ENCODE measurements around the gene SLC22A17.
"Not testable (repeated sequence)": the region's sequence is repeated elsewhere in the genome, so short reads cannot be mapped to it uniquely, and the experiment has no call there.

SLC22A17 gene

DNA sequence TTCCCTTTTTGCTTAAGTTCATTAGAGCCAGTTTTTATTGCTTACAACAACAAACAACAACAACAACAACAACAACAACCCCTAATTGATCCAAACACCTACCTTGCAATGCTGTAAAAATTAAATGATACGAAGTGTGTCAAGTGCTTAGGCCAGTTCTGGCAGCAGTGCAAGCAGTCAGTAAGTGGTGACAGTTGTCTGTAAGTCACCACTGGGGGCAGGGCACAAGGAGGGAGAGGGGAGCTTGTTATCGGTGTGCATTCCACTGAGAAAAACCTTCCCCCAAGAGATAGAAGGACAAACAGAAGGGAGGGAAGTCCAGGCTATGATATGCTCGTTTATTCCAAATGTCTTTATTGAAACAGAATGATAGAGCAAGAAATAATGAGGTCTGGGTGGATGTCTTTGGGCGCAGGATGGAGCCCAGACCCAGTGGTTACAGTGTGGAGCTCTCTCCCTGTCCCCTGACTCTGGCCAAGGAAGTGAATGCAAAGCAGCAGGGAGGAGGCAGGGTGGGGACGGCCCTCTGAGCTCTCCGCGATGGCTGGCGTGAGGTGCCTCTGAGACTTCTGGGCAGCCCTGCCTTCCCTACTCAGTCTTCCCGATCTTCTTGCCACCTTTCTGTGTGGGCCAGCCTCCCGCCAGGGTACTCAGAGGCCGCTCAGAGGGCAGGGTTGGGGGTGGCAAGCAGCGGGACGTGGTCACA, 6.5 kb downstream of the SLC22A17 start:
- no peak for DNase-seq (ENCODE audit: low read depth)
- TF ChIP-seq, protein P1, sequence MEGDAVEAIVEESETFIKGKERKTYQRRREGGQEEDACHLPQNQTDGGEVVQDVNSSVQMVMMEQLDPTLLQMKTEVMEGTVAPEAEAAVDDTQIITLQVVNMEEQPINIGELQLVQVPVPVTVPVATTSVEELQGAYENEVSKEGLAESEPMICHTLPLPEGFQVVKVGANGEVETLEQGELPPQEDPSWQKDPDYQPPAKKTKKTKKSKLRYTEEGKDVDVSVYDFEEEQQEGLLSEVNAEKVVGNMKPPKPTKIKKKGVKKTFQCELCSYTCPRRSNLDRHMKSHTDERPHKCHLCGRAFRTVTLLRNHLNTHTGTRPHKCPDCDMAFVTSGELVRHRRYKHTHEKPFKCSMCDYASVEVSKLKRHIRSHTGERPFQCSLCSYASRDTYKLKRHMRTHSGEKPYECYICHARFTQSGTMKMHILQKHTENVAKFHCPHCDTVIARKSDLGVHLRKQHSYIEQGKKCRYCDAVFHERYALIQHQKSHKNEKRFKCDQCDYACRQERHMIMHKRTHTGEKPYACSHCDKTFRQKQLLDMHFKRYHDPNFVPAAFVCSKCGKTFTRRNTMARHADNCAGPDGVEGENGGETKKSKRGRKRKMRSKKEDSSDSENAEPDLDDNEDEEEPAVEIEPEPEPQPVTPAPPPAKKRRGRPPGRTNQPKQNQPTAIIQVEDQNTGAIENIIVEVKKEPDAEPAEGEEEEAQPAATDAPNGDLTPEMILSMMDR (IDR thresholded peaks at IDR 0.05; ENCODE audit: control insufficient read depth, insufficient read depth, low read depth, low read length, missing control alignments), result no peak

DNA sequence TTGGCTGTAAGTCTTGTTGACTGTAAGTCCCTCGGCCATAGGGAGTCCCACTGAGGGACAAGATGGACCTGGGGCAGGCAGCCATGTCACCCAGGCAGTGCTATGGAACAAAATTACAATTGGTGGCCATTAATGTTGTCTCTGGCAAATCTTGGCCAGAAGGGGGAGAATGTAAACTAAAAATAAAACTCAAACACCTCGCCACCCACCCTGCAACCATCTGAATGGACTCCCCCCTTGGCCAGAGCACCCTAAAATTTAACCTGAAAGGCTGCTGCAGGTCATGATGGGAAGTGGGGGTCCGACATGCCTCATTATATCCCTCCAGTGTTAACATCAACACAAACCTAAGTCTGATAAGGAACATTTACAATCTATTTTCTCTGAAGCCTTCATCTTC, 8.2 kb downstream of the SLC22A17 start:
- no peak overlapping the region for H3K4me3 ChIP-seq (ENCODE audit: control insufficient read depth, low read depth, low read length)
- TF ChIP-seq, protein P1 (IDR thresholded peaks at IDR 0.05; ENCODE audit: control insufficient read depth, insufficient read depth, low read depth, low read length, missing control alignments), result no peak
- no peak for DNase-seq (ENCODE audit: low read depth)

More for the DNA sequence above, 6.5 kb downstream of the SLC22A17 start:
- H3K4me3 ChIP-seq (ENCODE audit: control insufficient read depth, low read depth, low read length), result no peak overlapping the region

DNA sequence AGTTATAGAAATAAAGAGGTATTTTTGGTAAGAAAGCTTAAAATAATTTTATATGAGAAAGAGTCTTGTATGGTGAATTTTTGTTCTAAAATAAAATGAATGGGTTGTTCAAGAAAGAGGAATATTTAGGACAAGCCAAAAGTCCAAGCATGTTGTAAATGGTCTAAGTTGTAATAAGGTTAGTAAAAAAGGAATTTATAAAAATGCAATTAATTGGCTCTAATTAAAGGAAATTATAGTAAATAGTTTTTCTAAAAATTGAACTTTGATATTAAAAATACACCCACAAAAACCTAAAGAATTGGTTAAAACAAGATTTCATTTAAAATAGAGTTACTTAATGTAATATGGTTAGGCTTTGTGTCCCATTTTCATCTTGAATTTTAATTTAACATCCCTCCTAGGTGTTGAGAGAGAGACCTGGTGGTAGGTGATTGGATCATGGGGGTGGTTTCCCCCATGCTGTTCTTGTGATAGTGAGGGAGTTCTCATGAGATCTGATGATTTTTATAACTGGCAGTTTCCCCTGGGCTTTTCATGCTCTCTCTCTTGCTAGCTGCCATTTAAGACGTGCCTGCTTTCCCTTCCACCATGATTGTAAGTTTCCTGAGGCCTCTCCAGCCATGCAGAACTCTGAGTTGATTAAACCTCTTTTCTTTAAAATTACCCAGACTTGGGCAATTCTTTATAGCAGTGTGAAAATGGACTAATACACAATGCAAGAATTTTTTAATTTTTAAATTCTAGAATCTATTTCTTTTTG, 13.0 kb downstream of the SLC22A17 start:
- DNase-seq (ENCODE audit: low read depth), result no peak
- no peak overlapping the region for H3K4me3 ChIP-seq (ENCODE audit: control insufficient read depth, low read depth, low read length)
- TF ChIP-seq, protein P1 (IDR thresholded peaks at IDR 0.05; ENCODE audit: control insufficient read depth, insufficient read depth, low read depth, low read length, missing control alignments), result no peak

DNA sequence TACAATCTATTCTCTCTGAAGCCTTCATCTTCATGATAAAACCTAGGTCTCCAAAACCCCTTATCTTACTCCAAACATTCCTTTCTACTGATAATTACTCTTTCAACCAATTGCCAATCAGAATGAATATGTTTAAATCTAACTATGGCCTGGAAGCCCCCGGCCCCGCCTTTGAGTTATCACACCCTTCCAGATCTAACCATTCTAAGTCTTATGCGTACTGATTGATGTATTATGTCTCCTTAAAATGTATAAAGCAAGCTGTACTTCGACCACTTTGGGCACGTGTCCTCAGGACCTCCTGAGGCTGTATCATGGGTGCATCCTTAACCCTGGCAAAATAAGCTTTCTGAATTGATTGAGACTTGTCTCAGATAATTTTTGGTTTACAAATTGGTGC, 17.1 kb downstream of the SLC22A17 start:
- DNase-seq (ENCODE audit: low read depth), result no peak
- TF ChIP-seq, protein P1 (IDR thresholded peaks at IDR 0.05; ENCODE audit: control insufficient read depth, insufficient read depth, low read depth, low read length, missing control alignments), result no peak
- H3K4me3 ChIP-seq (ENCODE audit: control insufficient read depth, low read depth, low read length), result no peak overlapping the region

DNA sequence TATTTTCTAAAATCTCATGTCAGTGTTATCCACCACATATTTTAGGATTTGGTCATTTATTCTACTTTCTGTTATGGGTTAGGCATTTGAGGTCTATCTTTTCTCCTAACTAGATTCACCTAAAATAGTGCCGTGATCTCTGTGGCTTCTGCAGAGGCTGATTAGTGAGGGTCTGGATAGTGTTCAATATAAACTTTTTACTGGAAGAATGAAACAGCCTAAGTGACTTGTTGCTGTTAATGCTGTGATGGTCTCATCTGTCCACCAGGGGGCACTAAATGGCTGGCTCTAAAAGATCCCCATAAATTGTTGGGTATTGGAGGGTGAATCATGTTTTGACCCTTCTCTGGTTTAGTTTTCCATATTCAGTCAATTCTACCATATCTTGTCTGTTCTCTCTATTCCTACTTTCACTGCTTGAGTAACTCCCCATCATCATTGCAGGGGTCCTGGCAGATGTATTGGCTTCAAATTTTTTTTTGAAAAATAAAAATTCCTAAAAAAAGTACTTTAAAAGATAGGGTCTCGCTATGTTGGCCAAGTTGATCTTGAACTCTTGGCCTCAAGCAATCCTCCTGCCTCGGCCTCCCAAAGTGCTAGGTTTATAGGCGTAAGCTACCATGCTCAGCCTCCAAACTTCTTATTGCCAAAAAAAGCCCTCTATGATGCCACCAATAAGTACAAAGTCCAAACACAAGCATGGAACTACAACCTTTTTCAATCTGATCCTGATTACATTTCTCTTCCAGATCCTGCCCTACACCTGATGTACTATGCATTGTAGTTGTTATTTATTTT, 24.5 kb downstream of the SLC22A17 start:
- no peak overlapping the region for H3K4me3 ChIP-seq (ENCODE audit: control insufficient read depth, low read depth, low read length)
- peak; percentile 44 for DNase-seq (ENCODE audit: low read depth)
- TF ChIP-seq, protein P1 (IDR thresholded peaks at IDR 0.05; ENCODE audit: control insufficient read depth, insufficient read depth, low read depth, low read length, missing control alignments), result peak; percentile 81

DNA sequence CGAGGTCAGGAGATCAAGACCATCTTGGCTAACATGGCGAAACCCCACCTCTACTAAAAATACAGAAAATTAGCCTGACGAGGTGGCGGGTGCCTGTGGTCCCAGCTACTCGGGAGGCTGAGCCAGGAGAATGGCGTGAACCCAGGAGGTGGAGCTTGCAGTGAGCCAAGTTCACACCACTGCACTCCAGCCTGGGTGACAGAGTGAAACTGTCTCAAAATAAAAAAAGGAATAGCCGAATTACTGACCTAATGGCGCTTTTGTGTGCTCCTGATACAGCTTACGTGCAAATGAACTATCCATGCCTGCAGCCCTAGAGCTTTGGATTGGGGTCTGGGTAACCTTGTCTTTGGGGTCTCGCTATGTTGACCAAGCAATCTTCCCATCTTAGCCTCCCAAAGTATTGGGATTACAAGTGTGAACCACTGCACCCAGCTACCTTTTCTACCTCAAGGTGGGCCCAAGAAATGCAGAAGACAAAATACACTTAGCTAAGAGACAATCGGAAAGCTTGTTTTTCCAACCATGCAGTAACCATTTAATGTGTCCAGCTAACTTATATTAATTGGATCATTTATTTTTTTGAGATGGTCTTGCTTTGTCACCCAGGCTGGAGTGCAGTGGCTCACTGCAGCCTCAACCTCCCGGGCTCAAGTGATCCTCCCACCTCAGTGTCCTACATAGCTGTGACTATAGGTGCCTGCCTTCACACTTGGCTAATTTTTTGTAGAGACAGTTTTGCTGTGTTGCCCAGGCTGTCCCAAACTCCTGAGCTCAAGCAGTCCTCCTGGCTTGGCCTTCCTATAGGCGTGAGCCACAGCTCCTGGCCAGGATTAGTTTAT, 26.0 kb downstream of the SLC22A17 start:
- DNase-seq (ENCODE audit: low read depth), result no peak
- TF ChIP-seq, protein P1 (IDR thresholded peaks at IDR 0.05; ENCODE audit: control insufficient read depth, insufficient read depth, low read depth, low read length, missing control alignments), result no peak
- H3K4me3 ChIP-seq (ENCODE audit: control insufficient read depth, low read depth, low read length), result no peak overlapping the region

DNA sequence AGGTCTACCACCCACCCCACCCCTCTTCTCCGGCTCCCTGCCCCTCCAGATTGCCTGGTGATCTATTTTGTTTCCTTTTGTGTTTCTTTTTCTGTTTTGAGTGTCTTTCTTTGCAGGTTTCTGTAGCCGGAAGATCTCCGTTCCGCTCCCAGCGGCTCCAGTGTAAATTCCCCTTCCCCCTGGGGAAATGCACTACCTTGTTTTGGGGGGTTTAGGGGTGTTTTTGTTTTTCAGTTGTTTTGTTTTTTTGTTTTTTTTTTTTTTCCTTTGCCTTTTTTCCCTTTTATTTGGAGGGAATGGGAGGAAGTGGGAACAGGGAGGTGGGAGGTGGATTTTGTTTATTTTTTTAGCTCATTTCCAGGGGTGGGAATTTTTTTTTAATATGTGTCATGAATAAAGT, 26.9 kb downstream of the SLC22A17 start:
- not testable (repeated sequence) for DNase-seq (ENCODE audit: low read depth); H3K4me3 ChIP-seq (ENCODE audit: control insufficient read depth, low read depth, low read length)

All from AG09309 (cell line).